ENCODE measurements around the gene CHP1. TPM values are rescaled to one million over a fixed set of nuclear protein-coding genes. Genes with fewer than 3 reads are reported as not detected.
"Not testable (repeated sequence)": the region's sequence is repeated elsewhere in the genome, so short reads cannot be mapped to it uniquely, and the experiment has no call there.

Gene CHP1
- total and polyA plus RNA-seq, 9 of the 15 experiments (the other 6 are each of a cell fraction or from before 2014, with no cell fraction given): 31.7 to 83.4 (median 67.6) TPM

DNA sequence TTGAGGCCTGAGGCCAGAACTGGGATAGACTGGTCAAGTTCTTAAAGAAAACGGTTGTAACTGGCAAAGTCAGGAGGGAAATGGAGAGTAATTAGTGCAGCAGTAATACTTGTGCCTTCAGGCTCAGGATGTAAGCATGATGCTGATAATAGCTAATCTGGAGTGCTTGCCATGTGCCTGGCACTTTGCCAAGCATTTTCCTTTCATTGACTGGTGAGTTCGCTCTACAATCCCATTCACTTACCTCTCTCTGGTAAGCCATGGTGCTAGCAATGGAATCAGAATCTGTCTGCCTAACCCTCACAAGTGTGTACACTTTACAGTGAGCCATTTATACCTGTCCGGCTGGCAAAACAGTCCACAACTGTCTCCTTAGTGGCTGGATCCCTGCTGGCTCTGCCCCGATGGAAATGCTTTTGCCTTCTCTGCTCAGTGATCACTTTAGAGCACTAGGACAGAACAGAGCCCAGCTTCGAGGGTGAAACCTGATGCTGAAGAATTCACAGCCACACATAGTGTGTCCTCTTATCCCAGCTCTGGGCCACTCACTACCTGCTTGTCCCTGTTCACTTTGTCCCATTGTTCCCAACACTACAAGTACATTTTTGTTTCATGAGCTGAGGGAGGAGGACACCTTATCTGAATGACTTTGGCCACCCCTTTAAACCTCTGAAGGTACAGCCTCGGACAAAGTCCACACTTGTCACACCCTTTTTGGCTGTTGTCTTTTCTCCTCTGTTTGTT is 10.3 kb downstream of the CHP1 start (continued):
- TF ChIP-seq, protein P1, sequence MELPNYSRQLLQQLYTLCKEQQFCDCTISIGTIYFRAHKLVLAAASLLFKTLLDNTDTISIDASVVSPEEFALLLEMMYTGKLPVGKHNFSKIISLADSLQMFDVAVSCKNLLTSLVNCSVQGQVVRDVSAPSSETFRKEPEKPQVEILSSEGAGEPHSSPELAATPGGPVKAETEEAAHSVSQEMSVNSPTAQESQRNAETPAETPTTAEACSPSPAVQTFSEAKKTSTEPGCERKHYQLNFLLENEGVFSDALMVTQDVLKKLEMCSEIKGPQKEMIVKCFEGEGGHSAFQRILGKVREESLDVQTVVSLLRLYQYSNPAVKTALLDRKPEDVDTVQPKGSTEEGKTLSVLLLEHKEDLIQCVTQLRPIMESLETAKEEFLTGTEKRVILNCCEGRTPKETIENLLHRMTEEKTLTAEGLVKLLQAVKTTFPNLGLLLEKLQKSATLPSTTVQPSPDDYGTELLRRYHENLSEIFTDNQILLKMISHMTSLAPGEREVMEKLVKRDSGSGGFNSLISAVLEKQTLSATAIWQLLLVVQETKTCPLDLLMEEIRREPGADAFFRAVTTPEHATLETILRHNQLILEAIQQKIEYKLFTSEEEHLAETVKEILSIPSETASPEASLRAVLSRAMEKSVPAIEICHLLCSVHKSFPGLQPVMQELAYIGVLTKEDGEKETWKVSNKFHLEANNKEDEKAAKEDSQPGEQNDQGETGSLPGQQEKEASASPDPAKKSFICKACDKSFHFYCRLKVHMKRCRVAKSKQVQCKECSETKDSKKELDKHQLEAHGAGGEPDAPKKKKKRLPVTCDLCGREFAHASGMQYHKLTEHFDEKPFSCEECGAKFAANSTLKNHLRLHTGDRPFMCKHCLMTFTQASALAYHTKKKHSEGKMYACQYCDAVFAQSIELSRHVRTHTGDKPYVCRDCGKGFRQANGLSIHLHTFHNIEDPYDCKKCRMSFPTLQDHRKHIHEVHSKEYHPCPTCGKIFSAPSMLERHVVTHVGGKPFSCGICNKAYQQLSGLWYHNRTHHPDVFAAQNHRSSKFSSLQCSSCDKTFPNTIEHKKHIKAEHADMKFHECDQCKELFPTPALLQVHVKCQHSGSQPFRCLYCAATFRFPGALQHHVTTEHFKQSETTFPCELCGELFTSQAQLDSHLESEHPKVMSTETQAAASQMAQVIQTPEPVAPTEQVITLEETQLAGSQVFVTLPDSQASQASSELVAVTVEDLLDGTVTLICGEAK (IDR thresholded peaks at IDR 0.05): no peak
- TF ChIP-seq, protein P1 (CRISPR knock-in tag; IDR thresholded peaks at IDR 0.05): no peak
- TF ChIP-seq ZNF24 (IDR thresholded peaks at IDR 0.05) (no peak), CBFA2T3 (IDR thresholded peaks at IDR 0.05) (peak; percentile 45; the same call in 1 of the 2 replicates), NUFIP1 (IDR thresholded peaks at IDR 0.05; ENCODE audit: partially characterized antibody) (no peak)
- TF ChIP-seq, protein P2, sequence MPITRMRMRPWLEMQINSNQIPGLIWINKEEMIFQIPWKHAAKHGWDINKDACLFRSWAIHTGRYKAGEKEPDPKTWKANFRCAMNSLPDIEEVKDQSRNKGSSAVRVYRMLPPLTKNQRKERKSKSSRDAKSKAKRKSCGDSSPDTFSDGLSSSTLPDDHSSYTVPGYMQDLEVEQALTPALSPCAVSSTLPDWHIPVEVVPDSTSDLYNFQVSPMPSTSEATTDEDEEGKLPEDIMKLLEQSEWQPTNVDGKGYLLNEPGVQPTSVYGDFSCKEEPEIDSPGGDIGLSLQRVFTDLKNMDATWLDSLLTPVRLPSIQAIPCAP (CRISPR knock-in tag; IDR thresholded peaks at IDR 0.05; ENCODE audit: borderline replicate concordance): no peak

DNA sequence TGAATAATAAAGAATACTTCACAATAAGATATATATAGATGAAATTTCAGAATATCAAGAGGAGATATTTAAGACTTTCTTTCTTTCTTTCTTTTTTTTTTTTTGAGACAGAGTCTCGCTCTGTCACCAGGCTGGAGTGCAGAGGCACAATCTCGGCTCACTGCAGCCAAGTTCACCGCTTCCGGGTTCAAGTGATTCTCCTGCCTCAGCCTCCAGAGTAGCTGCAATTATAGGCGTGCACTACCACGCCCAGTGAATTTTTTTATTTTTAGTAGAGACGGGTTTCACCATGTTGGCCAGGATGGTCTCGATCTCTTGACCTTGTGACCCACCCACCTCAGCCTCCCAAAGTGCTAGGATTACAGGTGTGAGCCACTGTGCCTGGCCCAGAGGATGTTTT is 19.7 kb downstream of the CHP1 start:
- CTCF ChIA-PET (ENCODE audit: low intra/inter-chr PET ratio); BruUV-seq (replicated peaks); H3K27me3 ChIP-seq (ENCODE audit: control insufficient read depth in 2 of 2, insufficient read depth in 2 of 2, low read length in 2 of 2); H3K9ac ChIP-seq (ENCODE audit: insufficient read depth in 1 of 2, low read depth in 2 of 2, low read length in 2 of 2); H2AFZ ChIP-seq (ENCODE audit: low read depth, low read length); H3K27ac ChIP-seq (ENCODE audit: extremely low read depth, low read depth, low read length); H3K4me3 ChIP-seq; H3K4me2 ChIP-seq (ENCODE audit: insufficient read depth, low read length); H3K4me1 ChIP-seq (replicated peaks in 1 of 2; ENCODE audit: control insufficient read depth in 2 of 2, insufficient read depth in 2 of 2, low read length in 2 of 2); H3K9me1 ChIP-seq (ENCODE audit: control insufficient read depth, insufficient read depth, low read length); H3K9me3 ChIP-seq (replicated peaks; ENCODE audit: control insufficient read depth, insufficient read depth, low read depth, low read length); in situ Hi-C loops (cut with MboI); H4K20me1 ChIP-seq (replicated peaks; ENCODE audit: control insufficient read depth, insufficient read depth, low read length); H3K79me2 ChIP-seq (ENCODE audit: control insufficient read depth, insufficient read depth, low read length); DNase-seq (ENCODE audit: extremely low read depth in 1 of 4, low spot score in 3 of 4); FAIRE-seq; ATAC-seq; intact Hi-C loops (cut with micrococcal nuclease): not testable (repeated sequence)
- H3K36me3 ChIP-seq (ENCODE audit: control insufficient read depth, insufficient read depth, low read length): peaks cover 45% of the 10 kb centered on the region; the same call in 2 of the 3 replicates
- POLR2A ChIA-PET: interaction anchor here (0.9 kb wide), 1 partner anchor 125 kb away, joined by 3 read pairs; no protein-coding TSS in a partner anchor
- WGBS (ENCODE audit: insufficient coverage, low coverage, missing lambda C conversion rate): 76% methylated on average over 8 of the region's 8 CpGs

Data from K562 (cell line).